GM19193 (cell line): ENCODE data around the gene ZNF423.

Experiments
- POLR2A ChIP-seq: IDR thresholded peaks from 4 replicates; pipeline ENCODE4 v1.6.1; 2011; ENCODE audit not compliant: insufficient read depth, insufficient read length; ENCODE audit errors: extremely low read depth

The ZNF423 gene

GRCh38 chr16:49463529-49463928 lies 392.4 kb downstream of the ZNF423 start:
- no peak for TF ChIP-seq POLR2A

GRCh38 chr16:49462989-49463371 lies 392.9 kb downstream of the ZNF423 start:
- TF ChIP-seq POLR2A: no peak

DNA sequence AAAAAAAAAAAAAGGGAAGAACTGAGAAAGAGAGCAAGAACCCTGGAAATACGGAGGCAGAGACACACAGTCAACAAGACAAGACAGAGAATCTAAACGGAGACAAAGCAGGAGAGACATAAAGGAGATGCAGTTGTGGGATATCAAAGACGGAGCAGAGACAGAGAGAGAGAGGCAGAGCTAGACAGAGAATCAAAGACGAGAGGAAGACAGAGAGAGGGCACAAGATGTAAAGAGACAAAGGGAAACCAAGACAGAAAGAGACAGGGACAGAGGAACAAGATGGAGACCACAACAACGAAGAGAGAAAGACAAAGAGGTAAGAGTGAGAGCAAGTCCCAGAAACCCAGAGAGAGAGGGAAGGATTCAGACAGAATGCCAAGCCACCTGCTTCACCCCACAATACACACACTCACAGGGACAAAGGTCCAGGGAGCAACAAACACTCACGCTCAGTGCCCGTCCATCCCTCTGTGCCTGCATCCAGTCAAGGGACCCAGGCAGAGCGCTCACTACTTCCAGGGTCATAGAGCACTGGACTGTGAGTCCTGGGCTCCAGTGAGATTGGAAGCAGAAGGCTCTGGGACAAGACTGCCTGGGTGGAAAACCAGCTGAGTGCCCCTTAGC lies 393.4 kb downstream of the ZNF423 start:
- no peak for TF ChIP-seq POLR2A

DNA sequence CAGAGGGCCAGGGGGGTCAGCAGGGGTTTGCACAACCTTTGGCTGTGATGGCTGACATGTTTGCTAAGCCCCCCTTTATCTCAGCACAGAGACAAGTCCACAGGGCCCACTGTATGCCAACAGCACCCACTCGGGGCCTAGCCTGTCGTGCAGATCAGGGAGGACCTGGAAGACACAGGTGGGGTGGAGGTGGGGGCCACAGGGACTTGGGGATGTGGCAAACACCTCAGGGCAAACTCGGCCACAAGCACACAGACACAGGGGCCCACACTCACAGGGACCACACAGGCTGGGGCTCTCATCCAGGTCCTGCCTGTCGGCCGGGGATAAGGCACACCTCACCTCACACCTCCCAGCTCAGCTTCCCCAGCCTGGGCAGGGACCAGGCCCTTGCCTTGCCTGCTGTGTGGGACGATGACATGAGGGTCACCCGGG lies 394.4 kb downstream of the ZNF423 start:
- TF ChIP-seq POLR2A: no peak

DNA sequence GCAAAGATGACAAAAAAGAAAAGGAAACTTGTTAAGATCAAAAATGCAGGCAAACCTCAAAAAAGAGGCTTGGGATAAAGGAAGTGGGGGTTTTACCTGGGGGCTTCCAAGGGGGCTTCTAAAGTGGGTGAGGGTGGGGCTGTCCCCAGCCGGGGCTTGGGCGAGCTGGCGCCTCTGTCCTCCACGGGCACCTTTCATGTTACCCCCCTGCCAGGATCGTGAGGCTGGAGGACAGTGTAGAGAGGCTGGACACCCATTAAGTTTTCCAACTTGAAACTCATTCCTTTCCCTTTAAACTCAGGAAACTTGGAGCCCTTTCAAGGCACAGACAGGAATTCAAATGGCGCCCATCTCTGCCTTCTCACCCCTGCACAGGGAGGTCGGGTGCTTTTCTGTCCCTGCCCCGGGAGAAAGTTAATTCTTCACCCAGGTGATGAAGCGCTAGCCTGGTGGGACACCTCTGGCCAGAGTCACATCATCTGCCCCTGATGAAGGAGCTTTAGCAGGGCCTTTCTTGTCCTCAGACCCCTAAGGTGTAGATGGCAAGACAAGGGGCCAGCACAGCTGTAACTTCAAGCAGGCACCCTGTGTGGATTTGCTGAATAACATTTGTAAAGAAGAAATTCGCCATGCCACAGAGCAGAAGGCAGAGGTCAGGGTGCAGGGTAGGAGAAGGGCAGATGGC lies 395.0 kb downstream of the ZNF423 start:
- TF ChIP-seq POLR2A: no peak

- no peak for TF ChIP-seq POLR2A
Observed at GRCh38 chr16:49459953-49460735, 395.8 kb downstream of the ZNF423 start.

DNA sequence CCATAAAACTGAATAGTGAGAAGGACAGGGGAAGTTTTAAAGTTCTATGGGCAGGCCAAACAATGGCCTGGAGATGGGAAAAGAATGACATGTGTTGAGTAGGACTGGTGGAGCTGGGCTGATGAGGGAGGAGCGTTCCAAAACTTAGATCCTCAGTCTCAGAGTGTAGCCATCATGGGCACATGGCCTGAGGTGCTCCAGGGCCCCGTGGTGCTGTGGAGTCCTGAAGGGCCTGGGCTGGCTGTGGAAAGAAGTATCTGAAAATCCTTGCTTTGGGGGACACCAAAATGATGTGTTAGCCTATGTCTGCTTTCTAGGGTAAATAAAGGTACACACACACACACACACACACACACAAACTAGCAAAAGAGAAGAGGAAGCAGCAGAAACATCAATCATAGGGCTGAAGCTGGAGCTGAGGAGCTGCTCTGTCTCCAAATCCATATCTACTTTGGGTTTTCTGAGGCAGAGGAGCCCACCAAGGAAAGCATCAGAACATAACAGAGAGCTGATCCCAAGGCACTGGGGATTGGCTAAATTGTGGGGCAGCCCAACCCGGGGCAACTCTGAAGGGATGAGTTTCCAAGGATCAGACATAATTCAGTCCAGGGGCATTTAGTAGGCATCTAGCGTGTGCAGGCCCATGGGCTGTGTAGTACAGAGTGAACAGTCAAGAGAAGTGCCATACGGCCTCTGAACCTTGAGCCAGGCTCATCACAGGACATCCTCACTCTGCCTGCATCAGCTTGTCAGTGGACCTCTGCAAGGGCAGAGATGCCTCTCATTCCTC lies 397.1 kb downstream of the ZNF423 start:
- TF ChIP-seq POLR2A: no peak

DNA sequence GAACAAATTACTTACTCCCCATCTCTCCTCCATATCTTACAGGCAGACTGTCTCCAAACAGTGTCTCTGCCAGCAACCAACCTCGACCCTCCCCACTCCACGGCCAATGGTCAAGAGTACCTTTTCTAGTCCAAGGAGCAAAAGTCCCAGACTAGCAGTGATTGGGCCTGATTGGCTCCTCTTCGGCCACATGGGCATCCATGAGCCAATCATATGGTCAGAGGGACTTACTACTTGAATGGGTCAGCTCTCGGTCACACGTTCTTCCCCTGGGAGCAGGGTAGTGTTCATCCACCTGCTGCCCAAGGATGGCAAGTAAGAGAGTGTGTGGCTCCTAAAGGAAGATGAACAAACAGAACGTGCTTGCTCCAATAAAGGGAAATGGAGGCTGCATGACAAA lies 397.7 kb downstream of the ZNF423 start:
- no peak for TF ChIP-seq POLR2A

DNA sequence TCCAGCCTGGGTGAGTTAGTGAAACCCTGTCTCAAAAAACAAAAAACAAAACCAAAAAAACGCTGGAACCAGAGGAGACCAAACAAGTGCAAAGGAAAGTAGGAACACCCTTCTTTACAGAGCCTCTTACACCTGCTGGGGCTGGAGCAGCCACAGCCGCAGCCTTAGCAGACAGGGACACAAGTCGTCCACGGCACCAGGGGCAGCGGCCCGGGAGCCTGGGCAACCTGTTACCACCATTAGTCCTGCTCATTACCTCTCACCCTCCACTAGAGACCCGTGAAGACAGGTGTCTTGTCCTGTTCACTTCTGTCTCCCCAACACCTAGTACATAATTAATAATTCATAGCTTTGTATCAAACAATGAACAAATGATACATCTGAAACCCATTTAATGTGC lies 398.7 kb downstream of the ZNF423 start:
- no peak for TF ChIP-seq POLR2A

DNA sequence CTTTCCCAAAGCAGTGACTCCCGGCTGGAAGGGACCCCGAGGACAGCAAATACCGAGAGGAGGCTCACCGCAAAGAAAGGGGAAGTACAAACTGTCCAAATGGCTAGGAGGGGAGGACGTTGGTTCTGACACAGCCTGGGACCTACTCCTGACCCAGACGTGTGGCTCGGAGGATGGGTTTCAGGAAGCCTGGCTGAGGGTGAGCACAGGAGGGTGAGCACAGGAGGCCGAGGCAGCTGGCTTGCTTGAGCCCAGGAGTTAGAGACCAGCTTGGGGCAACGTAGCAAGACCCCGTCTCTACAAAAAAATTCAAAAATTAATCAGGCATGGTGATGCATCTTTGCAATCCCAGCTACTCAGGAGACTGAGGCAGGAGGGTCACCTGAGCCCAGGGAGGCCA lies 399.1 kb downstream of the ZNF423 start:
- no peak for TF ChIP-seq POLR2A

DNA sequence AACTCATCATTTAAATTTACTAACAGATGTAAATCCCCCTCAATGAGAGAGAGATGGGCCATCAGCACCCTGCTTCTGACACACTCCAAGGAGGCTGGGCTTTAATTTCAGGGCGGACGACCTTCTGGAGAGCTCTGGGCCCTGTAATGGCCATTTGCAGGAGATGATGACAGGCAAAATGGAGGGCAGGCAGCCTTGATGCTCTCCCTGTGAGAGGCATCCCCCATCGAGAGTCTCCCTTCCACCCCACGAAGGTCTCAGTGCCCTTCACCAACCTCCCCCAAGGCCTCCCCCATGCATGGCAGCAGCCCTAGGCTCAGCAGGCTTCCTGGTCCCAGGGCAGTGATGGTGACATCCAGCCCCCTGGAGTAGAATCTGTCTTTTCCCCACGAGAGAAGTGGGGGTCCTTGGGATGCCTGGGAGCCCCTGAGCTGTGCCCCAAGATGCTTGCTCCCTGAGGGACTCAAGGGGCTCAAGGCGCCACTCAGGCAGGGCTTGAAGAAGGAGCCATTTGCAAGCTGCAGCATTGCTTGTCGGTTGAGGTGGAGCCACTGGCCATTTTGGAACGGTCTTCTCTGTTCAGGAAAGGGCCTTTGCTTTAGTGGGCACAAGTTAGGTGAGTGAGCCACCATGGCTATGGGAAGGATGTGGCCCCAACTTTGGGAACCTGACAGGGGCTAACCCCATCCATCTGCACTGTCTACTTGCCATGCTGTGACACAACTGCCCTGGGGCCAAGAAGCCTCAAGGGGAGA lies 399.7 kb downstream of the ZNF423 start:
- TF ChIP-seq POLR2A: no peak

DNA sequence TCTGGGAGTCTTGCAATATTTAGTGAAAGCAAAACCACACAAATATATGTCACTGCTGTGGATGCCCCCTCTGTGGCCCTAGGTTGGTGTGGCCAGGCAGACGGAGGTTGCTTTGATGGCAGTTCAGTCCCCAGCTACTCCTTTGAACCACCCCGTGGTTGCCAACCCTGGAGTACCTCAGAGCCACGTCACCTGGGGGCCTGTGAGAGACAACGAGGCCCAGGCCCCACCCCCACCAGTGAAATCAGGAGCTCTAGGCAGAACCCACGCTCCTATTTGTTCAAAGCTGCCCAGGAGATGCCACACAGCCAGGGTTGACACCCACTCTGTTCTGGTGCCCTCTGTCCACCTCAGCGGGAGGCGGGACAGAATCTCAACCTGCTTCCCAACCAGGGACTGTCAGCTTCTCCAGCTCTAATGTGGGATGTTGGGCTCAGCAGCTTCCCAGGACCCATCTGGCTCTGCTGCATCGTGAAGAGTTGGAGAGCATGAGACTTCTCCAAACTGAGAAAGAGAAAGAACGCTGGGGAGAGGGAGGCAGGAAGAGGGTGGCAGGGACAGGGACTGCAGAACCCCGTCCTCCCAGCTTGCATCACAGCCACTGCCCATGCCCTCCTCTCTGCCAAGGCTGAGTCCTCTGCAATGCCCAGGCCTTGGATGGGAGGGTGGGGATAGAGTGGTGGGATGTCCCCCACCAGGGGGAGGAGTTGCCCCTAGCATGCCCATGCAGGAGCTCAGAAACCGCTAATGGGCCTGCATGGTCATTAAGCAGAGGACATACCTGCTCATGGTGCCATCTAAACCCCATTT lies 400.5 kb downstream of the ZNF423 start:
- no peak for TF ChIP-seq POLR2A

DNA sequence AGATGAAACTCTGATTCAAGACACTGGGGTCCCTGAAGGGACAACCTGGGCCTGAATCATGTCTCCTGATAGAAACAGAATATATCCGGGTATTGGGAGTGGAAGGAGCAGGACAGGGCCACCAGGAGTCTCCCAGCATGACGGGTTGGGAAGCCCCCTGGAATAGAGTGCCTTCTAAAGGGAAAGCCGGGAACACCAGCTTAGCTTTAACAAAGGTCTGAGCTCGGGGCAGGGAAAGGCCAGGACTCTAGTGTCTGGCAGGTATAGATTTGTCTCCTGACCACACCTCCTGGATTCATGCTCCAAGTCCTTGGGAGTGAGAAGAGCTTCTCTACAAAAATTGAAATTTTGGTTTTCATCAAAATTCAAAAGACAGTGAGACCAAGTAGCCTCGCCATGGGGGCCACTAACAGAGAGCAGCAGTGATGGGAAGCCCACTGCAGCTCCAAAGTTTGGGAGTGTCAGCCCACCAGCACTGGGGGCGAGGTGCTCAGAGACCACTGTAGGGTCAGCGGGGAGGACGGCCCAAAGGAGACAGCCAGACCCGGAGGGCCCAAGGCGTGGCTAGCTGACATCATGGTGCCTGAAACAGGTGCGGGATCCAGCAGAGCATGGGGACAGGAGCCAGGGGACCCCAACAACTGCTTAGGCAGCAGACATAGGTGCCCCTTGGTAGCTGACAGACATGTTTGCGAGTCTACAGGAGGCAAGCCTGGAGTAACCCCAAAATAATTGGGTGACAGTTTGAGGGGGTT lies 401.3 kb downstream of the ZNF423 start:
- TF ChIP-seq POLR2A: no peak

DNA sequence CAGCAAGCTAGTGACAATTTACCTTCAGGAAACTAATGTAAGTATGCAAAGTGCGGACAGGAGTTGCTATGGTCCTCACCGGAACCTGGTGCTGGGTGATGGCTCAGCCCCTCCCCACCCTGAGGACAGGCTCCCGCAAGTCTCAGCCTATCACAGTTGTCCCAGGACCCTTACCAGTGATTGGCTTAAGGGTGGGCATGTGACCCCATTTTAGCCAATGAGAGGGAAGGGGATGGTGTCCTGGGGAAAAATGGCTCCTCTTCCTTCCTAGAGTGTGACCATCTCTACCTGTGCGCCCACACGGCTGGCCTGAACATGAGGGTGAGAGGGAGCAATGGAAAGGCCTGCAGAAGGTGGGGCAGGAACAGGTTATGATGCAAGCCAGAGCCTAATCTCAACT lies 401.9 kb downstream of the ZNF423 start:
- TF ChIP-seq POLR2A: no peak

DNA sequence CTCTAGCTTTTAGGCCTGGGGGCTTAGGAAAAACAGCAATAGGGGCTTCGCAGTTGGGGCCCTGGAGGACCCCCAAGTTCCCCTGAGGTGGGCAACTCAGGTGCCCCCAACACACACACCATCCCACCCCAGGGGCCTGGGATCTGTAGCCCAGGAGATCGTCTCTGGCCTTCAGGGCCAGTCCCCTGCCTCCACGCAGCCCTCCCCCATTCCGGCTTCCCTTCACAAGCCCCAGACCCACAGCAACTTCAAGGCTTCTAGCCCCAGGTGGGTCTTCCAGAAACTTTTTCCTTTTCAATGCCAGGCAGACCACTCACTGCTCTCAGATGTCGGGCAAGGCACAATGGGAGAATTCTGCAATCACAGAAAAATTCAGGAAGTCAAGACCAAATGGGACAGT lies 402.9 kb downstream of the ZNF423 start:
- no peak for TF ChIP-seq POLR2A
